Head of caudate nucleus (tissue), 42 donors: ENCODE measurements around the gene NFIC.
"Not testable (repeated sequence)": the region's sequence is repeated elsewhere in the genome, so short reads cannot be mapped to it uniquely, and the experiment has no call there.

Source experiments
- DNase-seq, 42 donors: peaks; one replicate each; pipeline versions ENCODE4 v3.0.0 to v3.0.0-alpha.2; 2020 to 2021; ENCODE audit warnings: mixed read lengths in 7 of 42
- intact Hi-C: fragments of 100-400 bp; cut with DNase I; formaldehyde crosslinking; loops from one replicate; pipeline ENCODE4 v1.15.0; 2022

NFIC gene

GRCh38 chr19:3404324-3405260, 38.2 kb downstream of the NFIC start:
- DNase-seq = peak; percentile 68 to 95 (median 86)
- intact Hi-C loops = loop anchor here (5.0 kb wide), 1 partner anchor 37 kb away; the partner anchor contains the start of gene NFIC

DNA sequence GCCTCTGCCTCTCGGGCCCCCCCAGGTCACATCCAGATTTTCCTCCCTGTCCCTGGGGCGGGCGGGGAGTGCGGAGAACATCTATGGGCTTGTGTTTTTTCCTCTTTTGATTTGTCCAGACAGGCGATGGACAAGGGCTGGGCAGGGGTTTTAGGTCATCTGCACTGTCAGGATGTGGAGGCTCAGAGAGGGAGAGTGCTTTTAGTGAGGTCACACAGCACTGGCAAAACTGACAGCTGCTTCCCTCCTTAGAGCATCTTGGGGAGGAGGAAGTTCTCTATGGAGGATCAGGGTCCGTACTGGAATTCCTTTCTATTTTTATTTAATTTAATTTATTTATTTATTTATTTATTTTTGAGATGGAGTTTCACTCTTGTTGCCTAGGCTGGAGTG, 38.9 kb downstream of the NFIC start:
- intact Hi-C loops = no loop called here

DNA sequence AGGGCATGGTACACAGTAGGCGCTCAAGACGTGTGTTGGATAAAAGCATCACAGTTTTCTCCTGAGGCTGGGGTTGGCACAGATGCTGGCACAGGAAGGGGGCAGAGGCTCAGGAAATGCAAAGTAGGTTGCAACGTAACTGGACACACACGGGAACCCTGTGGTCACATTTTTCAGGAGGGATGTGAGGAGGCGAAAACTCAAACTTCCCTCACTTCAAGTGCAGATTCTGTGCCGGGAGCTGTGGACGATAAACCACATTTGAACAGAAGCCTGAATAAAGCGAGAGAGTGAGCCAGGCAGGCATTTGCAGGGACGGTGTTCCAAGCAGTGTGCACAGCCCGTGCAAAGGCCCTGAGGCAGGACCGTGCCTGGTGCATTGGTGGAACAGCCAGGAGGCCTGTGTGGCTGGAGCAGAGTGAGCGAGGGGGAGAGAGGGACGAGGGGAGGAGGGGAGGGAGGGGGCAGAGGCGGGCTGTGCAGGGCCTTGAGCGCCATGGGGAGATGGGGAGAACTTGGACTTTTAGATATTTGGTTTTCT, 40.3 kb downstream of the NFIC start:
- DNase-seq = no peak
- intact Hi-C loops = no loop called here

More for the DNA sequence above, 38.9 kb downstream of the NFIC start:
- no peak for DNase-seq

- intact Hi-C loops = no loop called here
- peak in 23 of 42 donors; percentile 33 to 75 (median 51) for DNase-seq
These were observed 41.5 kb downstream of the NFIC start for GRCh38 chr19:3407556-3408516.

- intact Hi-C loops = no loop called here
- DNase-seq = no peak
These were observed 42.6 kb downstream of the NFIC start for GRCh38 chr19:3408996-3409345.

DNA sequence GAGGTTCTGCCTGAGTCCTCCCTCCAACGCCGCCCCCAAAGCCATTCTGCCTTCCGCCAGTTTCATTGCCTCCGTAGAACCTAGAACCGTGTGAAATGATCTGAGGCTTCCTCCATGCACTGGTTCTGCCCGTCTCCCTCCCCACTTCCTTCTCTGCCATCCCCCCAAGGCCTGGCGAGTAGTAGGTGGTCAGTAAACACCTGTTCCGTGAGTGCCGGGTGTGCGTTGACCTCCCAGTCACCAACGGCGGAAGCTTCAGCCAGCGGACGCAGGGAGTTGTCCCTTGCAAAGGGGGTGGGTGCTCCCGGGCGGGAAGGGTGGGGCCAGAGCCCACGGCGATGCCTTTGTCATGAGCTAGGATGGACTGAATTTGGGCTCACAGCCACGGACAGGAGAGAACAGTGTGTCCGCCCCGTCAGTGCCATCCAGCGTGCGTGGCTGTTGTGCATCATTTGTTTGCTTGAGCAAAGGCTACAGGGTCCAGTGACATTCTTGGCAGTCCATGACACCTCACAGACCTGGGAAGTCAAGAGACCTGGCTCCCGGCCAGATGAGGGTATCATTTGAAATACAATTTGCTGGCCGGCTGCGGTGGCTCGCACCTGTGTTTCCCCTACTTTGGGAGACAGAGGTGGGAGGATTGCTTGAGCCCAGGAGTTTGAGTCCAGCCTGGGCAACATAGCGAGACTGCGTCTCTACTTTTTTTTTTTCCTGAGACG, 43.1 kb downstream of the NFIC start:
- no peak for DNase-seq
- intact Hi-C loops = no loop called here

DNA sequence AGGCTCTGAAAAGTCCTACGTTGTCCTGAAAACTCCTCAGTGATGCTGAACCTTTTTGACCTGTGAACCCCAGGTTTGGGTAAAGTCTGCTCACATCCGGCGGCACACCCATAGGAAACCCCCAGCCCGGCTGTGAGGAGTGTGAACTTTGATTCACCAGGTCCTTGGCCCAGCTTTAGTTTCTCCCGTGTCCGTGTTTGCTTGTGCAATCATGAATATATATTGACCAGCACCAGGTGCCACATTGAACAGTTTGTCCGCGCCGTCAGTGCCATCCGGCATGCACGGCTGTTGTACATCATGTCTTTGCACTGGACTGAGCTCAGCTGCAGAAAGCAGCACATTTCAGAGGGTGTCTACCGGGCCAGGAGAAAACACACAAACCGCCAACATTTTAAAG, 45.3 kb downstream of the NFIC start:
- intact Hi-C loops = no loop called here
- no peak for DNase-seq

- intact Hi-C loops = no loop called here
- no peak for DNase-seq
These were observed 45.7 kb downstream of the NFIC start for GRCh38 chr19:3412066-3412465.

- no peak for DNase-seq
- intact Hi-C loops = no loop called here
These were observed 47.5 kb downstream of the NFIC start for GRCh38 chr19:3413796-3414327.

GRCh38 chr19:3415695-3416094, 49.3 kb downstream of the NFIC start:
- intact Hi-C loops = no loop called here
- DNase-seq = no peak

GRCh38 chr19:3420244-3420755, 53.9 kb downstream of the NFIC start:
- intact Hi-C loops = loop anchor here (10.0 kb wide), 1 partner anchor 55 kb away; no protein-coding TSS in a partner anchor

GRCh38 chr19:3420909-3421619, 54.7 kb downstream of the NFIC start:
- intact Hi-C loops = loop anchor here (10.0 kb wide), 1 partner anchor 54 kb away; no protein-coding TSS in a partner anchor
- DNase-seq = peak in 32 of 42 donors; percentile 23 to 79 (median 56)

More at GRCh38 chr19:3420244-3420755, 53.9 kb downstream of the NFIC start:
- DNase-seq = no peak

DNA sequence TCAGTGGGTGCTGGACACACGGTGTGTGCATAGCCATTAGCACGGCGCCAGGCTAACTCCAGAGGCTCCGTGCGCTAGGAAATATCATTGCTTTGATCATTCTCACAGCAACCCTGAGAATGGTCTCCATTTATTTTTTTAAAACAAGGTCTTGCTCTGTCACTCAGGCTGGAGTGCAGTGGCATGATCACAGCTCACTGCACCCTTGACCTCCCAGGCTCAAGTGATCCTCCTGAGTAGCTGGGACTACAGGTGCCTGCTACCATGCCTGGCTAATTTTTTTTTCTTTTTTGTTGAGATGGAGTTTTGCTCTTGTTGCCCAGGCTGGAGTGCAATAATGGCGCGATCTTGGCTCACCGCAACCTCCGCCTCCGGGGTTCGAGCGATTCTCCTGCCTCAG, 55.3 kb downstream of the NFIC start:
- not testable (repeated sequence) for DNase-seq
- intact Hi-C loops = loop anchor here (10.0 kb wide), 1 partner anchor 53 kb away; no protein-coding TSS in a partner anchor

DNA sequence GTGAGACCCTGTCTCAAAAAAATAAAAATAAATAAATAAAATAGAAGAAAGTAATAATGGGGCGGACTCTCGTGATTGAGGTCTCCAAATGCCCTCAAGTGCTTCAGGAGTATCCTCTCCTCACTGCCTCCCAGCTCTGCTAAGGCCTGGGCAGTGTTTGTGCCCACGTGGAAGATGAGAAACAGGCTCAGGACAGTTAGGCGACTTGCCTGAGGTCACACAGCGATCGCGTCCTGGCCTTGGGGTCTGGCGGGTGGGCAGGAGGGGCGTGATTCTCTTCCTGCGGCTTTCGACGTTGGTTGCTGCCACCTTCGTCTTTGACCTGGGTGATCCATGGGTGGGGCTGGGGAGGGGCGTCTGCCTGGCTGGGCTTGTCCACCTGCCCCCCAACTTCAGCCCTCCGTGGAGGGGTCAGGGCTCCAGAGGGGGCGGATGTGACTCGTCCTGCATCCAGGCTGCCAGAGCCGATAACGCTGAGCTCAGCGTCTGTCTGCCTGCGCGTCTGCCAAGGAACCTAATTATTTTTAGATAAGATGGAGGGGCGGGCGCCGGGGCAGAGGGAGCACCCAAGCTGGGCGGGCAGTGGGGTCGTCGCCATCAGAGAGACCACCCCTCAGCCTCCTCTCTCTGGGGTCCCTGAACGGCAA, 56.9 kb downstream of the NFIC start:
- intact Hi-C loops = loop anchor here (10.0 kb wide), 1 partner anchor 51 kb away; no protein-coding TSS in a partner anchor
- DNase-seq = peak in 11 of 42 donors; percentile 20 to 55 (median 36)

DNA sequence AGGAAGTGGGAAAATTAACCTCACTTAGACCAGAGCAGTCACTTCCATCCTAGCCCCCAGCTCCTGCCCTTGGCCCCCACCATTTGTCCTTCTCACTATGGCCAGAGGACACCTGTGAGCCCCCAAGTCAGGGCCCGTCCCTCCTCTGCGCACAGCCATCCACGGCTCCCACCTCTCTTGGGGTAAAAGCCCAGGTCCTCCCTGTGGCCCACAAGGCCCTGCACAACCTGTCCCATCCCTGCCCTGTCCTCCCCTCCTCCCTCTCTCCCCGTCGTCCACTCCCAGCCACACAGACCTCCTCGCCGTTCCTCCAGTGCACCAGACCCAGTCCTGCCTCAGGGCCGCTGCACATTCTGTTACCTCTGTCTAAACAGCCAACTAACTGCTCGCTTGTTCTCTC, 60.0 kb downstream of the NFIC start:
- DNase-seq = no peak
- intact Hi-C loops = loop anchor here (5.0 to 10.0 kb wide), 2 partner anchors 48 to 99 kb away; no protein-coding TSS in a partner anchor

DNA sequence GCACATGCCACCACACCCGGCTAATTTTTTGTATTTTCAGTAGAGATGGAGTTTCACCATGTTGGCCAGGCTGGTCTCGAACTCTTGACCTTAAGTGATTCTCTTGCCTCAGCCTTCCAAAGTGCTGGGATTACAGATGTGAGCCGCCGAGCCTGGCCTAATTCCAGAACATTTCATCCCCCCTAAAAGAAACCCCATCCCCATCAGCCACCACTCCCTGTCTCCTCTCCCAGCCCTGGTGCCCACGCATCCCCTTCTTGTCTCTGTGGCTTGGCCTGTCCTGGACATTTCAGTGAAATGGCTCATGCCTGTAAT, 63.9 kb downstream of the NFIC start:
- DNase-seq, intact Hi-C loops: not testable (repeated sequence)
